ENCODE data around the gene ASPM. TPM values are rescaled to one million over a fixed set of nuclear protein-coding genes. Genes with fewer than 3 reads are reported as not detected.

ASPM gene
- total RNA-seq, 5 donors from 2014 or later (not counting 1 experiment from before 2014, with no cell fraction given), result 0.41 to 0.93 (median 0.44) TPM

GRCh38 chr1:197063212-197063611, 83.3 kb downstream of the ASPM start:
- POLR2A ChIA-PET, result no interaction called here

GRCh38 chr1:197062692-197063091, 83.8 kb downstream of the ASPM start:
- no peak for ATAC-seq (replicated peaks in 1 of 4)
- H3K4me3 Mint-ChIP-seq, result no peak overlapping the region
- POLR2A ChIA-PET, result no interaction called here
- peaks cover 2 to 8% of the 10 kb centered on the region in 2 donors for H3K27me3 Mint-ChIP-seq
- H3K36me3 ChIP-seq (ENCODE audit: control insufficient read depth in 2 of 2, extremely low read depth in 1 of 2, insufficient read depth in 1 of 2, low read length in 1 of 2), result no peaks in the 10 kb centered on the region
- CTCF ChIA-PET, result no interaction called here
- H3K4me1 ChIP-seq (ENCODE audit: control insufficient read depth in 1 of 2, extremely low read depth in 1 of 2, insufficient read depth in 2 of 2, low read length in 2 of 2), result no peaks in the 10 kb centered on the region
- H3K4me3 ChIP-seq (ENCODE audit: control insufficient read depth in 1 of 2, extremely low read depth in 1 of 2, low read length in 1 of 2), result no peak overlapping the region
- H3K9me3 ChIP-seq, result no peaks in the 10 kb centered on the region
- H3K36me3 Mint-ChIP-seq, result no peaks in the 10 kb centered on the region
- DNase-seq, result no peak
- no CpG with 5 or more reads among the region's 2 CpGs for WGBS (ENCODE audit: insufficient coverage)
- no peaks in the 10 kb centered on the region for H3K4me1 Mint-ChIP-seq
- no peaks in the 10 kb centered on the region for H3K9me3 Mint-ChIP-seq
- H3K27ac Mint-ChIP-seq, result no peak overlapping the region
- H3K27ac ChIP-seq (ENCODE audit: low read length), result no peak overlapping the region
- H3K27me3 ChIP-seq (replicated peaks in 1 of 2; ENCODE audit: control insufficient read depth in 2 of 2, extremely low read depth in 1 of 2, insufficient read depth in 2 of 2, low read length in 1 of 2), result peaks cover 0 to 7% of the 10 kb centered on the region in 2 experiments

More at GRCh38 chr1:197063212-197063611, 83.3 kb downstream of the ASPM start:
- Histone ChIP-seq H3K4me3 (ENCODE audit: control insufficient read depth in 1 of 2, extremely low read depth in 1 of 2, low read length in 1 of 2) (no peak overlapping the region), H3K27me3 (replicated peaks in 1 of 2; ENCODE audit: control insufficient read depth in 2 of 2, extremely low read depth in 1 of 2, insufficient read depth in 2 of 2, low read length in 1 of 2) (peaks cover 0 to 7% of the 10 kb centered on the region in 2 experiments), H3K27ac (ENCODE audit: low read length) (no peak overlapping the region), H3K4me1 (ENCODE audit: control insufficient read depth in 1 of 2, extremely low read depth in 1 of 2, insufficient read depth in 2 of 2, low read length in 2 of 2) (no peaks in the 10 kb centered on the region), H3K9me3 (no peaks in the 10 kb centered on the region), H3K36me3 (ENCODE audit: control insufficient read depth in 2 of 2, extremely low read depth in 1 of 2, insufficient read depth in 1 of 2, low read length in 1 of 2) (no peaks in the 10 kb centered on the region)
- H3K4me3 Mint-ChIP-seq, result no peak overlapping the region
- 67% methylated on average over 1 of the region's 2 CpGs for WGBS (ENCODE audit: insufficient coverage)
- no peak overlapping the region for H3K27ac Mint-ChIP-seq
- peaks cover 2 to 7% of the 10 kb centered on the region in 2 donors for H3K27me3 Mint-ChIP-seq
- CTCF ChIA-PET, result no interaction called here
- ATAC-seq (replicated peaks in 1 of 4) (no peak), DNase-seq (no peak)
- no peaks in the 10 kb centered on the region for H3K9me3 Mint-ChIP-seq
- H3K4me1 Mint-ChIP-seq, result no peaks in the 10 kb centered on the region
- no peaks in the 10 kb centered on the region for H3K36me3 Mint-ChIP-seq

- CTCF ChIA-PET, result no interaction called here
- H3K27ac Mint-ChIP-seq, result no peak overlapping the region
- peaks cover 5 to 15% of the 10 kb centered on the region in 2 donors for H3K27me3 Mint-ChIP-seq
- H3K4me3 Mint-ChIP-seq, result no peak overlapping the region
- Histone ChIP-seq H3K27me3 (replicated peaks in 1 of 2; ENCODE audit: control insufficient read depth in 2 of 2, extremely low read depth in 1 of 2, insufficient read depth in 2 of 2, low read length in 1 of 2) (peaks cover 0 to under 1% of the 10 kb centered on the region in 2 experiments), H3K4me1 (ENCODE audit: control insufficient read depth in 1 of 2, extremely low read depth in 1 of 2, insufficient read depth in 2 of 2, low read length in 2 of 2) (no peaks in the 10 kb centered on the region), H3K4me3 (ENCODE audit: control insufficient read depth in 1 of 2, extremely low read depth in 1 of 2, low read length in 1 of 2) (no peak overlapping the region), H3K36me3 (ENCODE audit: control insufficient read depth in 2 of 2, extremely low read depth in 1 of 2, insufficient read depth in 1 of 2, low read length in 1 of 2) (no peaks in the 10 kb centered on the region), H3K9me3 (no peaks in the 10 kb centered on the region), H3K27ac (ENCODE audit: low read length) (no peak overlapping the region)
- H3K36me3 Mint-ChIP-seq, result no peaks in the 10 kb centered on the region
- ATAC-seq (replicated peaks in 1 of 4), result no peak
- POLR2A ChIA-PET, result no interaction called here
- H3K9me3 Mint-ChIP-seq, result no peaks in the 10 kb centered on the region
- no peaks in the 10 kb centered on the region for H3K4me1 Mint-ChIP-seq
- DNase-seq, result no peak
Observed at GRCh38 chr1:197049100-197049499, 97.4 kb downstream of the ASPM start.

GRCh38 chr1:197042676-197043341, 103.7 kb downstream of the ASPM start:
- H3K36me3 ChIP-seq (ENCODE audit: control insufficient read depth in 2 of 2, extremely low read depth in 1 of 2, insufficient read depth in 1 of 2, low read length in 1 of 2), result no peaks in the 10 kb centered on the region
- peaks cover 0 to 4% (median 0%) of the 10 kb centered on the region in 3 donors for H3K4me1 Mint-ChIP-seq
- no peaks in the 10 kb centered on the region for H3K9me3 ChIP-seq
- no peak overlapping the region for H3K4me3 ChIP-seq (ENCODE audit: control insufficient read depth in 1 of 2, extremely low read depth in 1 of 2, low read length in 1 of 2)
- ChIA-PET CTCF (no interaction called here), POLR2A (no interaction called here)
- H3K27ac Mint-ChIP-seq, result no peak overlapping the region
- H3K9me3 Mint-ChIP-seq, result no peaks in the 10 kb centered on the region
- H3K36me3 Mint-ChIP-seq, result no peaks in the 10 kb centered on the region
- H3K4me3 Mint-ChIP-seq, result no peak overlapping the region
- no peak for ATAC-seq (replicated peaks in 1 of 4)
- H3K27ac ChIP-seq (ENCODE audit: low read length), result no peak overlapping the region
- no peaks in the 10 kb centered on the region for H3K4me1 ChIP-seq (ENCODE audit: control insufficient read depth in 1 of 2, extremely low read depth in 1 of 2, insufficient read depth in 2 of 2, low read length in 2 of 2)
- WGBS (ENCODE audit: insufficient coverage), result 71% methylated on average over 2 of the region's 4 CpGs
- no peak for DNase-seq
- H3K27me3 Mint-ChIP-seq, result peaks cover 9 to 15% of the 10 kb centered on the region in 2 donors
- H3K27me3 ChIP-seq (replicated peaks in 1 of 2; ENCODE audit: control insufficient read depth in 2 of 2, extremely low read depth in 1 of 2, insufficient read depth in 2 of 2, low read length in 1 of 2), result peaks cover 0 to 2% of the 10 kb centered on the region in 2 experiments

GRCh38 chr1:197041486-197042353, 104.7 kb downstream of the ASPM start:
- Mint-ChIP-seq H3K9me3 (no peaks in the 10 kb centered on the region), H3K4me3 (no peak overlapping the region), H3K27me3 (peaks cover 9 to 10% of the 10 kb centered on the region in 2 donors), H3K36me3 (no peaks in the 10 kb centered on the region), H3K27ac (no peak overlapping the region), H3K4me1 (peaks cover 0 to 4% (median 0%) of the 10 kb centered on the region in 3 donors)
- H3K27ac ChIP-seq (ENCODE audit: low read length), result no peak overlapping the region
- H3K4me1 ChIP-seq (ENCODE audit: control insufficient read depth in 1 of 2, extremely low read depth in 1 of 2, insufficient read depth in 2 of 2, low read length in 2 of 2), result no peaks in the 10 kb centered on the region
- H3K36me3 ChIP-seq (ENCODE audit: control insufficient read depth in 2 of 2, extremely low read depth in 1 of 2, insufficient read depth in 1 of 2, low read length in 1 of 2), result no peaks in the 10 kb centered on the region
- ChIA-PET POLR2A (no interaction called here), CTCF (no interaction called here)
- 46% methylated on average over 2 of the region's 7 CpGs for WGBS (ENCODE audit: insufficient coverage)
- no peak for ATAC-seq (replicated peaks in 1 of 4)
- DNase-seq, result no peak
- H3K4me3 ChIP-seq (ENCODE audit: control insufficient read depth in 1 of 2, extremely low read depth in 1 of 2, low read length in 1 of 2), result no peak overlapping the region
- H3K27me3 ChIP-seq (replicated peaks in 1 of 2; ENCODE audit: control insufficient read depth in 2 of 2, extremely low read depth in 1 of 2, insufficient read depth in 2 of 2, low read length in 1 of 2), result peaks cover 0 to 2% of the 10 kb centered on the region in 2 experiments
- H3K9me3 ChIP-seq, result no peaks in the 10 kb centered on the region

- no peak for DNase-seq
- Mint-ChIP-seq H3K27me3 (peaks cover 5 to 13% of the 10 kb centered on the region in 2 donors), H3K9me3 (no peaks in the 10 kb centered on the region), H3K36me3 (no peaks in the 10 kb centered on the region), H3K4me3 (no peak overlapping the region), H3K27ac (no peak overlapping the region), H3K4me1 (peaks cover 0 to 4% (median 0%) of the 10 kb centered on the region in 3 donors)
- no peaks in the 10 kb centered on the region for H3K4me1 ChIP-seq (ENCODE audit: control insufficient read depth in 1 of 2, extremely low read depth in 1 of 2, insufficient read depth in 2 of 2, low read length in 2 of 2)
- CTCF ChIA-PET, result no interaction called here
- no peak for ATAC-seq (replicated peaks in 1 of 4)
- POLR2A ChIA-PET, result no interaction called here
- no peak overlapping the region for H3K27ac ChIP-seq (ENCODE audit: low read length)
- peaks cover 0 to 2% of the 10 kb centered on the region in 2 experiments for H3K27me3 ChIP-seq (replicated peaks in 1 of 2; ENCODE audit: control insufficient read depth in 2 of 2, extremely low read depth in 1 of 2, insufficient read depth in 2 of 2, low read length in 1 of 2)
- H3K9me3 ChIP-seq, result no peaks in the 10 kb centered on the region
- H3K4me3 ChIP-seq (ENCODE audit: control insufficient read depth in 1 of 2, extremely low read depth in 1 of 2, low read length in 1 of 2), result no peak overlapping the region
- no peaks in the 10 kb centered on the region for H3K36me3 ChIP-seq (ENCODE audit: control insufficient read depth in 2 of 2, extremely low read depth in 1 of 2, insufficient read depth in 1 of 2, low read length in 1 of 2)
- WGBS (ENCODE audit: insufficient coverage), result no CpG with 5 or more reads among the region's 3 CpGs
Observed at GRCh38 chr1:197036861-197037260, 109.6 kb downstream of the ASPM start.

All from T-cell (primary cell).